ENCODE data around the gene ACTR1B.
"Not testable (repeated sequence)": the region's sequence is repeated elsewhere in the genome, so short reads cannot be mapped to it uniquely, and the experiment has no call there.

ACTR1B gene

DNA sequence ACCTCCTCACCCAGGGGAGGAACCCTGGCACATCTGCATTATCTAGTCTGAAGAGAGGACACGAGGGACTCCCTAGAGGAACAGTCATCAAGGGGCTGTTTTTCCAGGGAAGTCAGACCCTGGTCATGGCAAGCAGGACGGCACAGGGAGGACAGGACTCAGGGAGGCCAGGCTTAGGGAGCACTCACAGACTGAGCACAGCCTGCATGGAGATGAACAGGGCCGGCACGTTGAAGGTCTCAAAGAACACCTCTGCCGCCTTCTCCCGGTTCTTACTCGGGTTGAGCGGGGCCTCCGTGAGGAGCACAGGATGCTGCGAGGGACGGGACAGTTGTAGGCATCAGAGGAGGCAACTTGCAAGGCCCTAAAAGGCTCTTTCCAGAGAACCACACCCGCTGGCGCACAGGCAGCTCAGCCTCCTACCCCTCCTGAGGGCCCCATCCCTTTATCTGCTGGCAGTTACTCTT is 5.1 kb downstream of the ACTR1B start:
- no peak for DNase-seq

DNA sequence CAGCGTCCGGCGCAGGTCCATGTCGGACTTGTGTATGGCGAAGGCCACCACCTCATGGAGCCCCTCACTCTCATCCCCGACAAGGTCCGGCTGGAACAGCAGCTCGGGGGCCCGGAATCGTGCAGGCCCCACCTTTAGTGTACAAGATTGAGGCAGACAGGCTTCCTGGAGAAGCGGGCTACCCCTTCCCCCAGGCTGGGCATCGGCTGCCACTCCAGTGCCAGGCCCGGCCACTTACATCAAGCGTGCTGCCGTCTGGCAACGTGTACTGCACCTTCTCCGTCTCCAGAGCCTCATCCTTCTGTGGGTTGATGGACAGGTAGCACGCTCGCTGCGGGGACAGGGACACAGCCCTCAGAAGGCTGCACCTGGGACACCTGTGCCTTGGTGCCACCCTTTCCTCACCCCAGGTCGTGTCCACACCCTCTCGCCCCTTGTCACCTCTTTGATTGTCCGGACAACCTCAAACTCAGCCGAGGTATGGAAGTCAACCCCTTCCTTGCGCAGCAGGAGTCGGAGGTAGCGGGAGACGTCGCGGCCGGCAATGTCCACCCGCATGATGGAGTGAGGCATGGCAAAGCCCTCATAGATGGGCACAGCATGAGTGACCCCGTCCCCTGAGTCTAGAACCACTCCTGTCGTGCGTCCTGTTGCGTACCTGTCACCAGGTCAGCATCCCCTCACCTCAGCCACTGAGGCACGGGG is 5.7 kb downstream of the ACTR1B start:
- no peak for DNase-seq

DNA sequence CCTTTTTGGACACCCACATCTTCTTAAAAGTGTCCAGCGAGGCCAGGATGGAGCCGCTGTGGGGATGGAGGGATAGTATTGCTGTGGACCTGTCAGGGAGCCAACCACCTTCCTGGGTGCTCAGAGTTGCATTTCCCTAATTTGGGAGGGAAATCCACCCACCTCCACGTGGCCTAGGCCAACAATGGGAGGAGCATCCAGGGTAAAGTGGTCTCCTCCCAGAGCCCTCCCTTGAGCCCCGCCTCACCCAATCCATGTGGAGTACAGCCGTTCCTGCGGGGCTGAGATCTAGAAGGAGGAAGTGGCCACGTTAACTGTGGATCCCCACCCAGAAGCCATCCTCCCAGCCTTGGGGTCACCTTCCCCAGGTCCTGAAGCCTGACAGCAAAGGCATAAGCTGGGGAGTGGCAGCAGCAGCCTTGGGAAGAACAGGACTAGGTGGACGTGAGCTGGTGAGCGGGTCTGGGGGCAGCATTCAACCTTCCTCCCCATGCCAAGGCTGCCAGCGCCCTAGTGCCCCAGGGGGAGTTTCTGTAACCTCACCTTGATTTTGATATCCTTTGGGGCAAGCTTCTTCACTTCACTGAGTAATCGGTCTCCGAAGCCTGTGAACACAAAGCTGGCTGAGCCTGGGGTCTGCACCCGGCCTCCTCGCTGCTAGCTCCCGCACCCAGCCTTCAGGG is 6.8 kb downstream of the ACTR1B start:
- peak in 1 of 2 donors; percentile 29 for DNase-seq

DNA sequence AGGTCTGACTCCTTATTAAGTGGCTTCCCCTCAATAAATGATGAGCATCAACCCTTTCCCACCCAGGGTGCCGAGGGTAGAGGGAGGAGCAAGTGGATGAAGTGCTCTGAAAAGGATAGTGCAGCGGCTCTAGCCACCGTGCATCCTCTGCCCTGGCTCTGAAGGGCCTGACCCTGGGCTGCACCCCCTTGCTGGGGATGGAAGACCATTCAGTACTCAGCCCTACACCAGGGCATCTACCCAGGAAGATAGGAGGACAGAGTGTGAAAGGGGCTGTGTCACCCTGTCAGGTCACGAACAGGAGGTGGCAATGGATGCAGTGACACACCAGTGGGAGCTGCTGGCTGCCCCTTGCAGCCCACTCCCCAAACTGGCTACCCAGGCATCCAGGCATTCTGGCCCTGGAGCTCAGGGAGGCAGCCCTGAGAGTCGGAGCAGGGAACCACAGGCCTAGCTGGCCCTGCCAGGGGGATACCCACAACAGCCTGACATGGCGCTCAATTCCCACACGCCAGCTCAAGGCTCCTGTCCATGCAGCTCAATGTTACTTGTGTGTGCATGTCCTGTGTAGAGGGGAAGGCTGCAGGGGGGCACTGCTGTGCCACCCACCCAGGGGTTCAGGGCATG is 7.6 kb downstream of the ACTR1B start:
- DNase-seq: no peak

DNA sequence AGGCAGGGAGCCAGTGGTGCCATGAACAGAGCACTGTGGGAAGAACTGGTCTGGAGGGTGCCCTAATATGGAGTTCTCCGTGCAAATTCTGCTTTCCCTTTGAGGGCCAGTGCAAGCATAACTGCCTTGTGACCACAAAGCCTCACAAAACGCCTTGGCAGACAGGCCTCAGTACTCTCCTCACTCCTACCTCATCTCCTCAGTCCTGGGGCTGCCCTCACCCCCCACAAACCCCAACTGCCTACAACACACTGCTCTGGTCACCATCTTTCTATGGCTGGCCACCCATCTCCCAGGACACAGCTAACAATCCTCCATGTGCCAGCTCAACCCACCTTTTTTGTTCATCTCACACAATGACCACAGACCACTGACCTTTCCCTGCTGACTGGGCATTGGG is 9.1 kb downstream of the ACTR1B start:
- DNase-seq: no peak

DNA sequence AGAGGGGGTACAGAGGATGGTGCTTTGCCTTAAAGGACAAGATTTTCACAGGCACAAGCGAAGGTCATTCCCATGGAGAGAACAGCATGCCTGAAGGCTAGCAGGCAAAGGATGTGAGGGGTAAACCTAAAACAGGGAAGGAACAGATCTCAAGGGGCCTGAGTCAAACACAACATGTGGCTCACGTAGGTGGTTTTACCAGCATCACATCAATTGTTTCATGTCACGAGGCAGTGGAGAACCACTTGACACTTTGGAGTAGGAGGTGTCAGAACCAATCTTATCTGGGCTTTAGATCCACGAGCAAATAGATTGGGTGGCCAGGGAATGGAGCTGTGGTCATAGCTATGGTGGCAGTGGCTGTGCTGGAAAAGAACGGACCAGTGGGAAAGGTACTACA is 9.5 kb downstream of the ACTR1B start:
- peak in 1 of 2 donors; percentile 45 for DNase-seq

DNA sequence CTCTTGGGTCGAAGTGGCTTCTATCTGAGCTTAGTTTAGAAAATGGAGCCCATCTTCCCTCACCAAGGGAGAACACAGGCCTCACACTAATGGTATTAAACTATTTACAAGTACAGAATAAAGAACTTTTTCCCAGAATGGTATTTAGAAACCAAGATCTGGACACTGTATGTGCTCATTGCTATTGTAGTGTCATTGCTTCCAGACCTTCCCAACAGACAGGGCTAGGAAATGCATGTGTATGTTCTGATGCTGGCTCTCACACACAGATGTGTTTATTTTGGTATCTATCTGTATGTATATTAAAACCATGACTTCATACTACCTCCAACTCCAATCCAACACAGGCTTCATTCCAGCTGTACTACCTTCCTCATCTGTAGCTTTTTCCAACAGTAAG is 10.0 kb downstream of the ACTR1B start:
- DNase-seq: no peak

DNA sequence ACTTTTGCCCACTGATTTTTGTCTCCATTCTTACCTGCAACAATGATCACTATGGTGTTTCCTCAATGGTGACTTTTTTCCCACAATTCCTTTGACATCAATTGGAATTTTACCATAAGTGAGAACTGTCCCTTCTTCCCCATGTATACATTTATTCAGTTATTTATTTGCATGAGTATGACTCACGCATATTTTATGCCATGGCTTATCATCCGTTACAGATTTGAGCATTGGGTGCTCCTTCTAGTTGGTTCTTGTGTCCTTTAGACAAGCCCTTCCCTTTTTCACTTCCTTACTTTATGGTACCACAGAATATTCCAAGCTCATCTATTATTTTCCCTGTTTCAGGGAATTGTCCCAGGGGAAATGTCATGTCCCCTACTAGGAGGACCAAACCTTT is 10.4 kb downstream of the ACTR1B start:
- peak; percentile 28 to 33 for DNase-seq

DNA sequence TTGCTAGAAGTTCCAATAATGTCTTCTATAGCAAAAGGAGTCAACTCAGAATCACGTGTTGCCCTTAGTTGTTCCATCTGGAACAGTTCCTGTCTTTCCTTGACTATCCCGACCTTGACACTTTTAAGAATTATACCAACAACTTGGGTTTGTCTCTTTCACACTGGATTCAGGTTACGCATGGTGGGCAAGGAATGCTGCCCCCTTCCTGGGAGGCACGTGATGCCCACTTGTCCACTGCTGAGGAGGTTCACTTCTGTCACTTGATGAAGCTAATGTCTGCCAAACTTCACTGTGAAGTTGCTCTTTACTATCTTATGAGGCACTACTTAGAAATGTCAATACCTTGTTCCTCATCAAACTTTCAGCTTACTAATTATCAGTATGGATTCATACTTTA is 12.7 kb downstream of the ACTR1B start:
- no peak for DNase-seq

DNA sequence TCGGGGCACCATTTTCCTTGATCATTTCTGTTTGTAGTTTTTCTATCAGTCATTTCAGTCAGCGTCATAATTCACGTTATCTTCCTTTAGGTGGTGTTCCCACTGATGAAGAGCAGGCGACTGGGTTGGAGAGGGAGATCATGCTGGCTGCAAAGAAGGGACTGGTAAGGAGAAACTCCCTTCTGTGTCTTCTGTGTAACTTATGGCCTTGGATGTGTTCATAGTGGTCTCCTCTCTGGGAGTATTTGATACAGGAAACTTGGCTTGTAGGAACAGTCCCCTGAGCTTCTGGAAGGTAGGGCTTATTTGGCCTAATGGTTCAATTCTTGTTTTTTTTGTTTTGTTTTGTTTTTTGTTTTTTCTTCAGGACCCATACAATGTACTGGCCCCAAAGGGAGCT is 16.9 kb downstream of the ACTR1B start:
- DNase-seq: no peak

DNA sequence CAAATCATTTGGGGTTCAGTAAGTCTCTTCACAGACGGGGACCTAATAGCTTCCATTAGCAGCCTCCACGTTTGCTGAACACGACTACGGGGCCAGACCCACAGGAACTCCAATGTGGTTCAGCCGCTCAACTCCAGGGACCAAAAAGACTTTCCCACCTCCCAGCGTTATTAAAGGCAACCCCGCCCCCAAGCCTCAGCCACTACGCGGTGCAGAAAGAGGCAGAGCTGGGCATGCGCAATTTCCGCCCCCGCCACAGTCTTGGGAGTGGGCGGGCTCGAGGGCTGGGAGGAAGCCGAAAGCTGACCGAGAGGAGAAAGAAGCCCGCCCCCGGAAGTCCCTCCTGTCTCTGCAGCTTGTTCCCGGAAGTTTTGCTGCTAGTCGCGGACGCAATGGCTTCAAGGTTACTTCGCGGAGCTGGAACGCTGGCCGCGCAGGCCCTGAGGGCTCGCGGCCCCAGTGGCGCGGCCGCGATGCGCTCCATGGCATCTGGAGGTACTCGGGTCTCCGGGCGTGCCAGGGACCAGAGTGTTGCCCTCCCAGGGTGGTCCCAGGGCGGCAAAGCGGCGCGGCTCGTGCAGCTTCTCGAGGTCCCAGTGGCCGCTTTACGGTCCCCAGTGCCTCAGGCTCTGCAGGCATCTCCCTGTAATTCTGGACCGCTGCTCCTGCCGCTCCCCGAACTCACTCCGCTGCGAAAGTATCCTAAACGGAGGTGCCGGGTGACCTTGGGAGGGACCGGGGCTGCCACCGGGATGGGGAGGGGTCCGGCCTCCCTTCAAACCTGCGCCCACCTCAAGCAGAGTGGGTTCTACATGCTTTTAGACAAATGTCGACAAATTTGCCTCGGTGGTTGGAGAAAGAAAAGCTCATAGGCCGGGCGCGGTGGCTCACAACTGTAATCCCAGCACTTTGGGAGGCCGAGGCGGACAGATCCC is 17.9 kb downstream of the ACTR1B start, which contains the start of gene COX5B:
Gene COX5B, plus strand, starts transcription at position 368 of the 935 bp plus-strand sequence. Its CDS starts 25 bp downstream, at position 393.
- DNase-seq: peak; percentile 99 to 100

DNA sequence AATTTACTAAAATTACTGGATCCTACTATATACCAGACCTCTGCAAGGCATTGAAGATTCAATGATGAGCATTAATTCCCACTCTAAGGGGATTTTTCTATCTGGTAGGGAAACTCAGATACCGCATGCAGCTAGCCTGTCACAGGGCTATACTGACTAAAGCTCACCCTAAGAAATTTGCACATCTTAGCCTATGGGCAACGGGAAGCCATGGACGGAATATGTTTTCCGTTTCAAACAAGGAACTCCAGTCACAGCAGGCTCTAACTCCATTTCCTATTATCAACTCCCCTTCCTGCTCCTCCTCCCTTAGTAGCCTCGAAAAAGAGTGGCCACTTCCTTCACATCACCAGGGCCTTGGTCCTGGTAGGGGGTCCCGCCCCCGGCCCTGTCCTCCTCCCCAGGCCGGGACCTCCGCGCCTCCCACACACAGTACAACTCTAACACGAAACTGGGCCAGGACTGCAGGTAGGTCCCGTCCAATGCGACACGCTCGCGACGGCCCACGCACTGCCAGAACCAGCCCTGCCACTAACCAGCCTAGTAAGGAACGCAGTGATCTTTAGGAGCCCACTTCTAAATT is 18.6 kb downstream of the ACTR1B start:
- DNase-seq: peak; percentile 53 to 60

DNA sequence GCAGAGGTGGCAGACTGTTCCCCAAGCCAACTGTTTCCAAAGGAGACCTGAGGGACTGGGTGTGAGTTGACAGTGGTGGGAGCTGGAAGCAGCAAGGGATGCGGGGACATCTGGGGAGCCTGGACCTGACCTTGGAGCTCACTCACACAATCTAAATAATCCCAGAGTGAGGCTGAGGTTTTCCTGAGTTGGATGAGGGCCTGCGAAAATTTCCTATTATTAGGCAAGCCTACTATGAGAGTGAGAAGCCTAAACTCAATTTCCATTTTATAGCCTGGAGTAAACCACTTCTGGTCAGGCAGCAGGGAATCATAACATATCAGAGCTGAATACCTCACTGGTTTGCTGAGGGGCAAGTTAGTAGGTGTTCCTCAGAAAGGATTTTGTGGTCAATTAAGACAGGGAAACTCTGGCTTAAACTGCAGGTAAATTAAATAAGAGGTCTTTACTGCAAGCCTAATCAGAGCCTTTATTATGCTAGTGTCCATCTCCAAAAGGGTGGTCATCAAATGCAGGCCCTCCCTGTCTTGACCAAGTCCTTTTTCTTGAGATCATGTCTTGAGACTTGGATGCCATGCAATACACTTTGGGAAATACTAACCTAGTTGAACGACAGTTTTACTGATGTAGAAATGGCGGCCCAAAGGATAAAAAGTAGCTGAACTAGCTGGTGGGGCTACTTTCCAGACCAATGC is 19.7 kb downstream of the ACTR1B start:
- DNase-seq: no peak

DNA sequence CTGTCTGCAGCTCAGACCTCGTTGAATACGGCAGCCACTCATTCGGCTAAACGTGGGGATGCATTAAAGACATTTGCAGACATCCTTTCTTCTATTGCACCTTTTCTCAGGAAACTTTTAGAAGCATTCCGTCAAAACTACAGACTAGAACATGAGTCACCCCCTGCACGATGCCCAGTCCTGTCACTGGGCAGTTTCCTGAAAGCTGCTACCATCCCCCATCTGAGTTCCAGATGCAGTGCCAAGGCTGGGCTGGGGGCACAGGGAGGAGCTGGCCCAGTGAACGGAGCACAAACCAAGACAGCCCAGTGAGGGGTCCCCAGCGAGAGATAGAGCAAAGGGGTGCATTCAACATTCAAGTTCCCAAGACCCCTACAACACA is 37.8 kb downstream of the ACTR1B start:
- DNase-seq: not testable (repeated sequence)

DNA sequence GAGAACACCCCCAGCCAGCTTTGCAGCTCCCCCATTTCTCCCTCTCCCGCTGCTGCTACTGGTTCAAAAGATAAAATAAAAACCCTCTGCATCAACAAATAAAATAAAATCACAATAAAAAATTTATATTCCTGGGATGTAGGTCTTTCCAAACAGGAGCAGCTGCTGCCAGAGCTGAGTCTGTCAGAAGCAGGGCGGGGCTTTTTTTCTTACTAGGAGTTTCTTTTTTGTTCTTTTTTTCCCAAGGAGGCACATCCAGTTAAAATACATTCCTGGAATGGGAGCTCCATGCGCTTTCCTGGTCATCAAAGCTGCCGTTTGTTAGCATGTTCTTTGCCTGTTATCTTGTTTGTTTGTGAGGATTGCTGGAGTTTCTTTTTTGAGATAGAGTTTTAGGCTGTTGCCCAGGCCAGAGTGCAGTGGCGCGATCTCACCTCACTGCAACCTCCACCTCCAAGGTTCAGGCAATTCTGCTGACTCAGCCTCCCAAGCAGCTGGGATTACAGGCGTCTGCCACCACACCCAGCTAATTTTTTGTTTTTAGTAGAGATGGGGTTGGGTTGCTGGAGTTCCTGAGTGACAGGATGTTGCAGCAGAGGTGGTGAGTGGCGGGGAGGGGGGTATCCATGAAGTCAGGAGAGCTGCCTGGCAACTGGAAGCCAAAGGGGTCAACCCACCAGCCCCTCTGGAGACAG is 38.3 kb downstream of the ACTR1B start:
- not testable (repeated sequence) for DNase-seq

DNA sequence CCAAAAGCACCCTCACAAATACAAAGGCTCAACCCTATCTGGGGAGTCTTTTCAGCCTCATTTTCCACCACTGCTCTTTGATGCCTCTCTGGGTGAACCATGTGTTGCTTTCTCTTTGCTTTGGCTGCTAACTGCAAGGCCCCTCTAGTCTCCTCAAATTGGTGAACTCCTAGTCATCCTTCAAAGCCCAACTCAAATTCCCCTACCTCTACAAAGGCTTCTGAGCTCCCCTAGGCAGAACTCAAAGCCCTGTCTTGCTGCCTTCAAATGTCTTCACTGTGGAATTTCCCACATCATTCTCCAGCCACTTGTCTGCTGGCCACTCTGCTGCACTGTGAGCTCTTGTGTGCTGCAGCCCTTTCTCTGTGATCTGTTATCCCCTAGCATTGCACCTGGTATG is 40.9 kb downstream of the ACTR1B start:
- DNase-seq: not testable (repeated sequence)

DNA sequence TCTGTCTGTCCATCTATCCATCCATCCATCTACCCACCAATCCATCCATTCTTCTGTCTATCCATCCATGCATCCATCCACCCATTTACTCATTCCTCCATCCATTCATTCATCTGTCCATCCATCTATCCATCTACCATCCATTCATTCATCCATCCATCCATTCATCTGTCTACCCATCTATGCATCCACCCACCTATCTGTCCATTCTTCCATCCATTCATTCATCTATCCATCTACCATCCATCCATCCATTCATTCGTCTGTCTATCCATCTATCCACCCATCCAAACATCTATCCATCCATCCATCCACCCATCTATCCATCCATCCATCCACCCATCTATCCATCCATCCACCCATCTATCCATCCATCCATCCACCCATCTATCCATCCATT is 43.4 kb downstream of the ACTR1B start:
- DNase-seq: not testable (repeated sequence)

DNA sequence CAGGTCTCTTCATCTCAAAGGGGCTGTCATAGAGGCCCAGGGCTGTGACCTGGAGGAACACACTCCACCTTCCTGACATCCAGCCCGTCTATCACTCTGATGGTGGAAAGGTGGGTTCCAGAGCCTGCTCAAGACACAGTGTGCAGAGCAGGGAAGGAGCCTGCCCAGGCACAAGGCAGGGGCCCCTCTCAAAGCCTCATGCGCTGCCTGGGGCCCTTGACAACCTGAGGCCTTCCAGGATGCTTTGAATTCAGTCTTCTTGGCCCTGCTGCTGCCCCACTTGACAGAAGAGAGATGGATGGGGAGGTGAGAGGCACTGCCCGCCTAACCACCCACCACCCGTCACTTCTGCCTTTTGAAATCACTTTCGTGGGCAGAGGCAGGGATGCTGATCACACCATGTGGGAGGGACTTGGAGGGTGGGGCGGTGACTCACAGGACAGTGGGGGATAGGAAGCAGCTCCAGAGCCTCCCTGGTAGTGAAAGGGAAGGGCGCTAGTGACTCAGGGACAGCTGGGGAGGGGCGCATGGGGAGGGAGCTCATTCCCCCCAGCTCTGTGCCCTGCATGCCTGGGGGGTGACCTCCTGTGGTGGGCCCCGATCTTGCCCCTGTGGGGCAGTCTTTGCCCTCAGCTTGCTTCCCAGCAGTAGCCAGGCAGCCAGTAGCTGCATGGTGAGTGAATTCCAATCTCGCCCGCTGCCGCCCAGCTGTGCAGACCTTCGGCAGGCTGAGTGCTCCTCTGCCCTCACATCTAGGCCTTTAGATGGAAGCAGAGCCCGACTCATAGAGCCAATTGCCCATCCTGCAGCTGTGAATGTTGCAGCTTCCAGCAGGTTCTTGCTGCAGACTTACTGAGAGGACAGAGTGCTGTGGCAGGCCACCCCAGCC is 44.7 kb downstream of the ACTR1B start:
- not testable (repeated sequence) for DNase-seq

DNA sequence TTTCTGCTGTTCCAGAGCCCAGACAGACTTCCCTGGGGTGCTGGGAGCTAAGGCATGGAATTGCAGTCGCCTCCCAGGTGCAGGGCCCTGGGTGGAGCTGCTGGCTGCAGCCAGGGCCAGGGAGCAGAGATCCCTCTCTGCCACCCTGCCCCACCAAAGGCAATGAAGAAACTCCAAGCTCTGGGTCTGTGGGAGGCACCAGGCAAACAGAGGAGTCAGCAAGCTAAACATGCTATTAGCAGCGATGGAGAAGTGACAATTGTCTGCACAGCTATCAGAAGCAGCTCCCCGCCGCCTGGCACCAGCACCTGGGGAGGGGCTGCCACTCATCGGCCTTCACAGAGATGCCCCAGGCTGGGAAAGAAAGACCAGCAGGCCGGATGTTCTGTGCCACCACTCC is 45.9 kb downstream of the ACTR1B start:
- DNase-seq: peak; percentile 16 to 42

DNA sequence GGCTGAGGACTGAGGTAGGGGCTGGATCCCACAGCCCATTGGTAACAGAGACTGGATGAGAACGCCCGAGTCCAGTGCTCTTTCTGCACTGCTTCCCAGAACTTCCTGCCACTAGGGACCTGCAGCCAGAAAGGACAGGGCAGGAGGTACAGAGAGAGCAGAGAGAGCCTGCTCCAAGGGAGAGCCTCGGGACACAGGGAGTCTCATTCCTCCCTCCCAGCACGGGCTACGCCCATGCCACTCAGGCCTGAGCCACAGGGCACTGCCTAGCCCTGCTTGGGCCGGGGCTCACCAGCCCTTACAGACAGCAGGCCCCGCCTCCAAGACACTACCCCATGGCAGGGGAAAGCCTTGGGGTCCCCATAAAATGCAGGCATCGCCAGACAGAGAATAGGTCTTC is 48.1 kb downstream of the ACTR1B start:
- not testable (repeated sequence) for DNase-seq
